Endometrial microvascular endothelial cells (primary cell): ENCODE measurements around the gene GALNTL6. TPM values are rescaled to one million over a fixed set of nuclear protein-coding genes. Genes with fewer than 3 reads are reported as not detected.
"Not testable (repeated sequence)": the region's sequence is repeated elsewhere in the genome, so short reads cannot be mapped to it uniquely, and the experiment has no call there.

ENCODE experiments used
- in situ Hi-C: cut with HindIII; loops from 2 replicates; pipeline ENCODE4 v1.10.0; 2017; ENCODE audit warnings: low sequenced_read_pairs, low pct_unique_long_range_greater_than_20kb; ENCODE audit errors: inconsistent ontology term
- total RNA-seq: library from RNA; depleted of rRNA; stranded (reverse); fragments of >200 nt; gene quantifications from one replicate; pipeline ENCODE4 v1.2.3, GENCODE V29; 2015; ENCODE audit errors: inconsistent ontology term

Gene GALNTL6
- total RNA-seq, 1 donor from 2014 or later, result not detected

DNA sequence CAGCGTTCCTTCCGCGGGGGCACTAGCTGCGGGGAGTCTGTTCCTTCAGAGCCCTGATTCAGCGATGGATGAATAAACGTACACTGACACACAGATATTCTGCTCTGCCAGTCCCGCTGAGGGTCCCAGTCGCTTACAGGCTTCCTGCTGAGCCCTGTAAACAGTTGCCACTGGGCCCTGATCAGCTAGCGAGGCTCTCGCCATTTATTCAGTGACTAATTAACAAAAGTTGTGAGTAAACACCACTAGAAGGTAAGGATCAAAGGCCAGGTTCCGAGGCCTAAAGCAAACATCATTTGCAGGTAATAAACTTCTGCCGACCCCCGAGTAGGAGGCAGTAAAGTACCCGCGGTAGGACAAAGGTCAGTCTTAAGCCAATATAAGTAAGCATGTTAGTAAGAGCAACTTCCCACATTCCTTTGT is 912.8 kb downstream of the GALNTL6 start:
- in situ Hi-C loops, result no loop called here

- in situ Hi-C loops, result no loop called here
These were observed 914.4 kb downstream of the GALNTL6 start for GRCh38 chr4:172727631-172728030.

DNA sequence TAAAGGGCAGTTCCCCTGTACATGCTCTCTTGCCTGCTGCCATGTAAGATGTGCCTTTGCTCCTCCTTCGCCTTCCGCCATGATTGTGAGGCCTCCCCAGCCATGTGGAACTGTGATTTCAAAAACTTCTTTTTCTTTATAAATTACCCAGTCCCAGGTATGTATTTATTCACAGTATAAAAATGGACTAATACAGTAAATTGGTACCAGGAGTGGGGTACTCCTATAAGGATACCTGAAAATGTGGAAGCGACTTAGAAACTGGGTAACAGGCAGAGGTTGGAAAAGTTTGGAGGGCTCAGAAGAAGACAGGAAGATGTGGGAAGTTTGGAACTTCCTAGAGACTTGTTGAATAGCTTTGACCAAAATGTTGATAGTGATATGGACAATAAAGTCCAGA is 920.4 kb downstream of the GALNTL6 start:
- in situ Hi-C loops, result not testable (repeated sequence)

DNA sequence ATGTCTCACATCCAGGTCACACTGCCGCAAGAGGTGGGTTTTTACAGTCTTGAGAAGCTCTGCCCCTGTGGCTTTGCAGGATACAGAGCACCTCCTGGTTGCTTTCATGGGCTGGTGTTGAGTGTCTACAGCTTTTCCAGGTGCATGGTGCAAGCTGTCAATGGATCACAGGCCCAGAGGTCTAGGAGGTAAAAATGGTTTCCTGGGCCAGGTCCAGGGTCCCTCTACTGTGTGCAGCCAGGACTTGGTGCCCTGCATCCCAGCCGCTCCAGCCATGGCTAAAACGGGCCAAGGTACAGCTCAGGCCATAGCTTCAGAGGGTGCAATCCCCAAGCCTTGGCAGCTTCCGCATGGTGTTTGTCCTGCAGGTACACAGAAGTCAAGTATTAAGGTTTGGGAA is 921.4 kb downstream of the GALNTL6 start:
- in situ Hi-C loops, result no loop called here

- in situ Hi-C loops, result no loop called here
These were observed 922.8 kb downstream of the GALNTL6 start for GRCh38 chr4:172736046-172736445.

- in situ Hi-C loops, result no loop called here
These were observed 927.2 kb downstream of the GALNTL6 start for GRCh38 chr4:172740434-172740833.

GRCh38 chr4:172750910-172751309 is 937.7 kb downstream of the GALNTL6 start:
- in situ Hi-C loops, result no loop called here

- in situ Hi-C loops, result no loop called here
These were observed 938.3 kb downstream of the GALNTL6 start for GRCh38 chr4:172751550-172751949.

GRCh38 chr4:172758586-172759340 is 945.6 kb downstream of the GALNTL6 start:
- in situ Hi-C loops, result no loop called here

DNA sequence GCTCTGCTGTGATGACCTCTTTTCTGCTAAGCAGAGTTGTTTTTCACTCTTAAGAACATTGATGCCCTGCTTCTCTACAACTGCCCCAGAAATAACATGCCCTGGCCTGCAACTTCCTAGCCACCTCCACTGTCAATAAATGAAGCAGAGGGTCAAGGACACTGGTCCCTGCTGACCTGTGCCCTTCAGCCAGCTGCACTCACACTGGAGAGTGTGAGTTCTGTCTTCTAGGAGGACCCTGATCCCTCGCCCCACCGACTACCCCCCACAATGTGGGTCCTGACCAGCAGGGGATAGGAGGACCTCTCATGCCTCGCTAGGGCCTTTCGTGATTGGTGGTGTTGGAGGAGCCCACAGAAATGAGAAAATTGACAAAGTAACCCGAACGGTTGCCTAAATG is 947.3 kb downstream of the GALNTL6 start:
- in situ Hi-C loops, result no loop called here

DNA sequence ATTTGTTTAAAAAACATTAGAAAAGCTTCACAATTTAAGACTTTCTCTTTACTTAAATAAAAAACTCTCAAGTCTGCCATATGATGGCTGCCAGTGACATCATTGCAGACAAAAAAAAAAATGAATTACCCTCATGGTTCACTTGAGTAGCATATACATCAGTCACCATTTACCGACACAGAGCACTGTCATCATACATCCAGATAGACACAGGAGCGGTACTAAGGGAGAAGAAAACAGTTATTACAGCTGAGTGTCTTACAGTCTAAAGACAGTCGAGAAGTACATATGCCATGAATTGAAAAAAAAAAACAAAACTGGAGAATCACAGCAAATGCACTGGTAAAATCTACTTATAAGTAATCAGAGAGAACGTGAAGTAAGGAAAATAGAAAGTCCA is 949.7 kb downstream of the GALNTL6 start:
- in situ Hi-C loops, result no loop called here

DNA sequence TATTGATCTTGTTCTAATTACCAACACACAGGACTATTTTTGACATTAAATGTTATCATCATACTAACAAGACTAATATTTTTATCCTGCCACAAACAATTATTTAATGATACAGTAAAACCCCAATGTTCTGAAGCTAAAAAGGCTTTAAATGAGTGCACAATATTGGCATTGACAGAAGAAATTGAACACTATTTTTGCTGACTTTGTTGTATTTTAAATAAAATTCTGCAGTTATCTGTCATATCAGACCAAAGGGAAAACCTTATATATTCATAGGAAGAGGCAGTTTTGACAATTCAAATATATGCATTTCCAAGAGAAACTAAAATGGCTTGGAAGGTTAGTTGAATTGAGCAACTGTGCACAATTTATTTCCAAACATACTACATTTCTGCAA is 957.6 kb downstream of the GALNTL6 start:
- in situ Hi-C loops, result no loop called here

DNA sequence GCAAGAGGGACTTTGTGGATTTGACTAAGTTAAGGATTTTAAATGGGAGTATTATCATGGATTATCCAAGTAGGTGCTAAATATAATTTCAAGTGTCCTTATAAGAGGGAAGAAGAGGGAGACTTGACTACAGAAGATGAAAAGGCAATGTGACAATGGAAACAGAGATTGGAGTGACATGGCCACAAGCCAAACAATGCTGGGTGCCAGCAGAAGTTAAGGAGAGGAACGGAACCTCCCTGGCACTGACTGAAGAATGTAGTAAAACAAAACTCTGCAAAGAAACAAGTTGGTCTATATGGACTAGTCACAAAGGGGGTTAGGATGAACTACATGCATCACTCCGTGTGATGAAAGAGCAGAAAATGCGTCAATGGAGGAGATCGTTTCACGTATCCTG is 959.6 kb downstream of the GALNTL6 start:
- in situ Hi-C loops, result no loop called here

- in situ Hi-C loops, result no loop called here
These were observed 963.1 kb downstream of the GALNTL6 start for GRCh38 chr4:172776203-172776861.

DNA sequence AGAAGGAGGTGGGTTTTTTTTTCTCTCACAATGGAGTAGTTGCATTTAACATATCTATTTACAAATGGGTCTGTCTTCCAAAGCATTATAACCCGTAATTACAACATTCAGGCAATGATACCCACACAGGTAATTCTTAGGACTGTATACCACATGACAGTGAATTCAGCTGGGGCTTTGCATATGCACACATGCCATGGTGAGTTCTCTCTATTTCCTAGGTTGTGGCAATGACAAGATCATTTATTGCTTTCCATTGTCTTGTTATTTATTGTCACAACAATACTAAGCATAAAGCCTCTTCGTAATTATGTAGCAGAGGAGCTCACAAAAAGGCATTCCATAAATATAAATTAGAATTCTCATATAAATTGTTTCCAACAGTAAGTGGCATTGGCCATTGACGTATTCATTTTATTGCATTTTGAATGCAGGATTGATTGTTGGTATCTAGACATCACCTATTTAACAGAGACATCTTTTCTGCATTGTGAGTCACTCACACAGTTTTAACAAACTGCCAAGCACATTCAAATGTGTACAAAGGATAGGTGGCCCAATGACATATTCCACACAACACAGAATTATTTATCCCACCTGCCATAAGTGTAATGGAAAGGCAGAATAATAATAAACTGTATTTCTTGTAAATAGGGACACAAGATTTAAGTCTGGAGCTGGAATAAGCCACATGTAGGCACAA is 964.7 kb downstream of the GALNTL6 start:
- in situ Hi-C loops, result no loop called here

DNA sequence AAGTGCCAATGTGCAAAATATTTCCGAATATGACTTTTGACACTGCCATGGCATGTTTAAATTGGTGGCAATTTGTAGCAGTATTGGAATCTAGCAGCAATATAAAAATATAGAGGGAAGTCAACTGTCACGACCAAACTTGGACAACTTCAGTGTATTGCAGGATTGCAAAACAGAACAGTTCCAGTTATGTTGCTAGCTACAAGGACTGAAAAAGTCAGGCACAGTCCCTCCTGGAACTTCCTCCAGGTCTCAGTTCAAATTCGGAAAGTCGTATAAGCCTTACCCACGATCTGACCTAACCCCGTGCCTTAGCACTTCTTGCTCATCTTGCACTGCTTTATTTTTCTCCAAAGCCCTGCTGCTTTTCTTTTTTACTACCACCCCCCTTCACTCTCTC is 965.4 kb downstream of the GALNTL6 start:
- in situ Hi-C loops, result no loop called here

DNA sequence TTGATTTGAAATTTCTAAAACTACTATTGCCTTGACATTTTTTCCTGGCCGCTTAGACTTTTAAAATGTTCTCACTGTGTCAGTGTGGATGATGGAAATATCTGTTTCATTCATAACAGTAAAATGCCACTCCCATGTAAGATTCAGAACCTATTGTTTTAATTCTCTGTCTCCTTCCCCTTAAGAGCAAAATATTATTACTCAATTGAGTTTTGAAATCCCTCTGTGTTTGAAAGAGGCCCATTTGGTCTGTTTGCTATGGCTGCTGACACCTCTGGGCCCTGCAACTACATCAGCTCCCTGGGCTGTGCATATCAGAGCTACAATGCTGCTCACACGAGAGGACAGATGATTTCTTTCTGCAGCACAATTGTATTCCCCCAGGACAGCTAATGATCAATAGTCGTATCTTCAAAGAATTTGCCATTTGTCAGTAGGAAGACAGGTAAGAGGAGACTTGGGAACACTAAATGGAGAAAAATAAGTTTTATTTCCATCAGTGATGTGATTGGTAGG is 967.4 kb downstream of the GALNTL6 start:
- in situ Hi-C loops, result no loop called here

DNA sequence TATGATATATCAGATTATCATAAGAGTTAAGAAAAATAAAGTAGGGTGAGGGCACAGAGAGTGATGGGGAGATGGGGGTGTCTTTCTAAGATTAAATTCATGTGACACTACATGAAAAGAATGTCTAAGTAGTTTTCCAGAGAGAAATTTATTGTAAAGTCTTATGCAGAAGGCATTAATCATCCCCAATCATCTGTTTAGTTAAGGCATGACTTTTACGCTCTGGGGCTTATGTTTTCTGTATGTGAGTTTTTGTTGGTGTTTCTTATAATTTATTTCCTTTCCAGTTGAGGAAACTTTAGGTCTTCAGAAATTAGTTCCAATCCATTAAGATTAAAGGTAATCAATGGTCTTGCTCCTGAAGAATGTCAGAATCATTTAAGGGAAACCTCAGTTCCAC is 972.4 kb downstream of the GALNTL6 start:
- in situ Hi-C loops, result no loop called here

- in situ Hi-C loops, result no loop called here
These were observed 973.0 kb downstream of the GALNTL6 start for GRCh38 chr4:172786039-172786792.
